Suprapubic skin (tissue), 4 donors: Measurements from ENCODE around the gene CYP4F8. TPM values are rescaled to one million over a fixed set of nuclear protein-coding genes. Genes with fewer than 3 reads are reported as not detected.

Source experiments
- DNase-seq, 2 donors: peaks; one replicate each; pipeline ENCODE4 v3.0.0-alpha.2; 2019; ENCODE audit warnings: low spot score in 2 of 2
- H3K27ac ChIP-seq: fragments of 200-600 bp; sonication (generic); one replicate; pipeline ENCODE4 v1.5.1; 2019
- H3K27me3 ChIP-seq: fragments of 200-600 bp; sonication (generic); one replicate; pipeline ENCODE4 v1.5.1; 2019
- H3K36me3 ChIP-seq: fragments of 200-600 bp; sonication (generic); one replicate; pipeline ENCODE4 v1.5.1; 2019
- H3K4me1 ChIP-seq: fragments of 200-600 bp; sonication (generic); one replicate; pipeline ENCODE4 v1.5.1; 2019
- H3K4me3 ChIP-seq: fragments of 200-600 bp; sonication (generic); one replicate; pipeline ENCODE4 v1.5.1; 2019; ENCODE audit warnings: mild to moderate bottlenecking
- H3K9me3 ChIP-seq: fragments of 200-600 bp; sonication (generic); one replicate; pipeline ENCODE4 v1.5.1; 2019
- EP300 ChIP-seq: sonication (generic); formaldehyde crosslinking; IDR thresholded peaks from one replicate; pipeline ENCODE4 v1.6.1; 2017; ENCODE audit warnings: antibody characterized with exemption
- POLR2A ChIP-seq, 2 donors: fragments of 450-650 bp; IDR thresholded peaks; one replicate each; pipeline ENCODE4 v1.6.1; 2017; ENCODE audit warnings: antibody characterized with exemption in 2 of 2, mild to moderate bottlenecking in 2 of 2, moderate library complexity in 2 of 2
- POLR2AphosphoS5 ChIP-seq, 3 donors: sonication (generic); formaldehyde crosslinking; IDR thresholded peaks; one replicate each; pipeline ENCODE4 v1.6.1; 2017; ENCODE audit warnings: antibody characterized with exemption in 3 of 3
- WGBS: methylation state at CpG from one replicate; pipeline ENCODE4 v1.1.5; 2018; 5-methylcytosine and 5-hydroxymethylcytosine counted together
- total RNA-seq, 4 donors: library from RNA; depleted of rRNA; stranded (reverse); fragments of >200 nt; gene quantifications; one replicate each; pipeline ENCODE4 v1.1.0, GENCODE V29; 2016
- TF ChIP-seq, protein P1 (sequence below), 2 donors: fragments of 200-600 bp in 1 of 2; fragments of 450-650 bp in 1 of 2; sonication (generic) in 1 of 2; IDR thresholded peaks; one replicate each; pipeline ENCODE4 v1.5.1; 2016 to 2019; ENCODE audit warnings: antibody characterized with exemption in 2 of 2, mild to moderate bottlenecking in 1 of 2, moderate library complexity in 1 of 2

Gene CYP4F8
- total RNA-seq, 4 donors from 2014 or later: 14.5 to 18.7 (median 14.9) TPM

DNA sequence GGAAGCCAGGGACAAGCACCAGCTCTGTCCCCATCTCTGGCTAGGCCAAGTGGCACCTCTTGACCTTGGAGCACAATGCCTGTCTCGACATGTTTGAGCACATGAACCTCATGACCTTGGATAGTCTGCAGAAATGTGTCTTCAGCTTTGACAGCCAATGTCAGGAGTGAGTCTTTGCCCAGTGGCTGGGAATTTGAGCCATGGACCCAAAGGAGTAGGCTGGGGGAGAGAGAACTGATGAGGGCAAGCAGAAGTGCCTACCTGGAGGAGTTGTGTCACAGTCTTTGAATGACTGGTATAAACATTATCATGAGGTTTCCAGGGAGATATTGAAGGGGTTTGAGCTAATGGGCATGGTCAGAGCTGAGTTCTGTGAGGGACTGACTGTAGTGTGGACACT lies 51.2 kb downstream of the CYP4F8 start:
- Histone ChIP-seq H3K27ac (no peak overlapping the region), H3K9me3 (no peaks in the 10 kb centered on the region), H3K4me1 (peaks cover 15% of the 10 kb centered on the region), H3K36me3 (no peaks in the 10 kb centered on the region), H3K27me3 (peaks cover 4% of the 10 kb centered on the region), H3K4me3 (no peak overlapping the region)
- 44% methylated on average over 1 of the region's 1 CpG for WGBS
- no peak for DNase-seq
- TF ChIP-seq POLR2A (IDR thresholded peaks at IDR 0.05) (no peak), EP300 (no peak), POLR2AphosphoS5 (IDR thresholded peaks at IDR 0.05) (no peak)
- TF ChIP-seq, protein P1, sequence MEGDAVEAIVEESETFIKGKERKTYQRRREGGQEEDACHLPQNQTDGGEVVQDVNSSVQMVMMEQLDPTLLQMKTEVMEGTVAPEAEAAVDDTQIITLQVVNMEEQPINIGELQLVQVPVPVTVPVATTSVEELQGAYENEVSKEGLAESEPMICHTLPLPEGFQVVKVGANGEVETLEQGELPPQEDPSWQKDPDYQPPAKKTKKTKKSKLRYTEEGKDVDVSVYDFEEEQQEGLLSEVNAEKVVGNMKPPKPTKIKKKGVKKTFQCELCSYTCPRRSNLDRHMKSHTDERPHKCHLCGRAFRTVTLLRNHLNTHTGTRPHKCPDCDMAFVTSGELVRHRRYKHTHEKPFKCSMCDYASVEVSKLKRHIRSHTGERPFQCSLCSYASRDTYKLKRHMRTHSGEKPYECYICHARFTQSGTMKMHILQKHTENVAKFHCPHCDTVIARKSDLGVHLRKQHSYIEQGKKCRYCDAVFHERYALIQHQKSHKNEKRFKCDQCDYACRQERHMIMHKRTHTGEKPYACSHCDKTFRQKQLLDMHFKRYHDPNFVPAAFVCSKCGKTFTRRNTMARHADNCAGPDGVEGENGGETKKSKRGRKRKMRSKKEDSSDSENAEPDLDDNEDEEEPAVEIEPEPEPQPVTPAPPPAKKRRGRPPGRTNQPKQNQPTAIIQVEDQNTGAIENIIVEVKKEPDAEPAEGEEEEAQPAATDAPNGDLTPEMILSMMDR (IDR thresholded peaks at IDR 0.05): no peak

DNA sequence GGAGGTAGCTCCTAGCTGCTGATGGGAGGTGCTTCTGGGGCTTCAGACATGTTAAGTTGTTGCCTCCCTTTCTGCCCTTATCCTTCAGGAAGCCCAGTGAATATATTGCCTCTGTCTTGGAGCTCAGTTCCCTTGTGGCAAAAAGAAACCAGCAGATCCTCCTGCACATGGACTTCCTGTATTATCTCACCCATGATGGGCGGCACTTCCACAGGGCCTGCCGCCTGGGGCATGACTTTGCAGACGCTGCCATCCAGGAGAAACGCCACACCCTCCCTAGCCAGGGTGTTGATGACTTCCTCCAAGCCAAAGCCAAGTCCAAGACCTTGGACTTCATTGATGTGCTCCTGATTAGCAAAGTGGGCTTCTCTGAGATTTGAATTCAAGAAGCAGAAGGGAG lies 51.9 kb downstream of the CYP4F8 start:
- no peak for DNase-seq
- Histone ChIP-seq H3K9me3 (no peaks in the 10 kb centered on the region), H3K4me3 (no peak overlapping the region), H3K27ac (no peak overlapping the region), H3K36me3 (no peaks in the 10 kb centered on the region), H3K4me1 (peaks cover 17% of the 10 kb centered on the region), H3K27me3 (peaks cover 4% of the 10 kb centered on the region)
- TF ChIP-seq EP300 (no peak), POLR2A (IDR thresholded peaks at IDR 0.05) (no peak), POLR2AphosphoS5 (IDR thresholded peaks at IDR 0.05) (no peak)
- TF ChIP-seq, protein P1 (IDR thresholded peaks at IDR 0.05): no peak
- 54% methylated on average over 4 of the region's 4 CpGs for WGBS

DNA sequence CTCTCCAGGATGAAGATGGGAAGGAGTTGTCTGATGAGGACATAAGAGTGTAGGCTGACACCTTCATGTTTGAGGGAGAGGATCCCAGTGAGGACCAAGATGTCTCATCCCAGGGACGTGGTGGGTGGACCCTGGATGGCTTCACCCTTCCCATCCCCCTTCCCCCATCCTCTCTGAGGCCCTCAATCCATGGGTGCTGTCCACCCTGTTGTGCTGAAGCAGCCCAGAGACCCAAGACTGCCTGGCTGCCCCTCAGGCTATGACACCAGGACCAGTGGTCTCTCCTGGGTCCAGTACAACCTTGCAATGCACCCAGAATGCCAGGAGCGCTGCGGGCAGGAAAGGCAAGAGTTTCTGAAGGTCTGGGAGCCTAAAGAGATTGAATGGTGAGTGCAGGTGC lies 54.4 kb downstream of the CYP4F8 start:
- H3K9me3 ChIP-seq: no peaks in the 10 kb centered on the region
- no peak overlapping the region for H3K4me3 ChIP-seq
- H3K4me1 ChIP-seq: peaks cover 32% of the 10 kb centered on the region
- no peak for TF ChIP-seq POLR2AphosphoS5 (IDR thresholded peaks at IDR 0.05)
- TF ChIP-seq POLR2A (IDR thresholded peaks at IDR 0.05): no peak
- TF ChIP-seq, protein P1 (IDR thresholded peaks at IDR 0.05): no peak
- no peak for TF ChIP-seq EP300
- no peak overlapping the region for H3K27ac ChIP-seq
- WGBS: 47% methylated on average over 3 of the region's 3 CpGs
- no peaks in the 10 kb centered on the region for H3K36me3 ChIP-seq
- DNase-seq: no peak
- peaks cover 4% of the 10 kb centered on the region for H3K27me3 ChIP-seq

DNA sequence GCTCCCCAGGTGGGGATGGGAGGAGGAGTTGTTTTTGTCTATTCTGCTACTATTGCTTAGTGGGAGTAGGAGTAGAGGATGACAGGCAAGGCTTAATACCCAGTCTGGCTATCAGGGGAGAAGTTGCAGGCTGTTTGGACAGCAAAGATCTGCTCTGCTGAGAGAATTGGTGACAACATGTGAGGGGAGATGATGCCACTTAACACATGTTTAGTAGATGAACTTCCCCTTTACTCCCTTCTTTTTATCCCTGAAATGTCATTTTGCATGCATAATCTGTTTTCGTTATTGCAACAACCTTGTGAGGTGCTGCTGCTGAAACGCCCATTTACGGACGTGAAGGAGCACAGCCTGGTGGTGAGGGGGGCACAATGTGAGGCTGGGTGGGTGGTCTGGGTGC lies 54.9 kb downstream of the CYP4F8 start:
- Histone ChIP-seq H3K27ac (no peak overlapping the region), H3K4me3 (no peak overlapping the region), H3K27me3 (peaks cover 4% of the 10 kb centered on the region), H3K9me3 (no peaks in the 10 kb centered on the region), H3K36me3 (no peaks in the 10 kb centered on the region), H3K4me1 (peaks cover 37% of the 10 kb centered on the region)
- 60% methylated on average over 4 of the region's 4 CpGs for WGBS
- DNase-seq: no peak
- TF ChIP-seq, protein P1 (IDR thresholded peaks at IDR 0.05): no peak
- TF ChIP-seq POLR2AphosphoS5 (IDR thresholded peaks at IDR 0.05) (no peak), POLR2A (IDR thresholded peaks at IDR 0.05) (no peak), EP300 (no peak)

DNA sequence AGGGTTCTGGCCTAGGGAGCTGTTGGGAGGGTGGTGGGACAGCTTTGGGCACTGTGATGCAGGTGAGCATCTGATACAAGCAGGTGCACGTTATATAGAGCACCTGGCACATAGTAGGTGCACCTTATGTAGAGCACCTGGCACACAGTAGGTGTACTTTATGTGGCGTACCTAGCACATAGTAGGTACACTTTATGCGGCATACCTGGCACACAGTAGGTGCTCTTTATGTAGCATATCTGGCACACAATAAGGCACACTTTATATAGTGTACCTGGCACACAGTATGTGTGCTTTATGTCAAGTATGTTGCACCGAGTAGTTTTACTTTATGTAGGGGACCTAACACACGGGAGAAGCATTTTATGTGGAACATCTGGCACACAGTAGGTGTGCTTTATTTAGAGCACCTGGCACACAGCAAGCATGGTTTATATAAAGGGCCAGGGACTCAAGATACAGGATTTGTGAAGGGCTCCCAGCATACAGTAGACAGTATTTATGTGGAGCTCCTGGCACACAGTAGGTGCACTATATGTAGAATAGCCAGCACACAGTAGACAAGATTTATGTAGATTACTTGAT lies 56.3 kb downstream of the CYP4F8 start:
- H3K27ac ChIP-seq: no peak overlapping the region

More for the DNA sequence above, 56.3 kb downstream of the CYP4F8 start:
- Histone ChIP-seq H3K4me1 (peaks cover 36% of the 10 kb centered on the region), H3K27me3 (peaks cover under 1% of the 10 kb centered on the region), H3K36me3 (no peaks in the 10 kb centered on the region), H3K4me3 (no peak overlapping the region), H3K9me3 (no peaks in the 10 kb centered on the region)
- 43% methylated on average over 5 of the region's 5 CpGs for WGBS
- no peak for DNase-seq
- TF ChIP-seq, protein P1 (IDR thresholded peaks at IDR 0.05): no peak
- TF ChIP-seq POLR2AphosphoS5 (IDR thresholded peaks at IDR 0.05) (no peak), EP300 (no peak), POLR2A (IDR thresholded peaks at IDR 0.05) (no peak)
